IMR-90 (cell line): Measurements from ENCODE around the gene PIP4K2B. TPM values are rescaled to one million over a fixed set of nuclear protein-coding genes. Genes with fewer than 3 reads are reported as not detected.

Experiments used
- ATAC-seq: fragments of 200-7000 bp; cut with Tn5 transposase; 2 replicates; pipeline ENCODE4 v1.9.1; 2020; ENCODE audit warnings: low read depth, mild to moderate bottlenecking, moderate library complexity
- BruUV-seq: library from RNA; stranded (reverse); fragments of 400-500 nt; replicated peaks from 2 replicates; lab custom pipeline; 2021; lab: Mats Ljungman, UMichigan
- CTCF ChIA-PET: fragments of 300-600 bp; formaldehyde crosslinking; extraction: SDS; loops from one replicate; lab custom pipeline; 2021; ENCODE audit warnings: antibody characterized with exemption; lab: Yijun Ruan, JAX
- POLR2A ChIA-PET: fragments of 300-600 bp; sonication (Branson Sonifier 250); formaldehyde crosslinking; loops from one replicate; lab custom pipeline; 2022; ENCODE audit warnings: antibody characterized with exemption; ENCODE audit not compliant: unreplicated experiment; lab: Charles Lee
- DNase-seq: peaks from one replicate; pipeline ENCODE4 v3.0.0; 2013
- H2AFZ ChIP-seq: replicated peaks from 2 replicates; pipeline ENCODE3; 2013; ENCODE audit warnings: low read length, mild to moderate bottlenecking; ENCODE audit not compliant: poor library complexity
- H2AK5ac ChIP-seq: 2 replicates; pipeline ENCODE4 v1.6.1; 2013; ENCODE audit warnings: low read depth, low read length, inconsistent platforms
- H2AK9ac ChIP-seq: replicated peaks from 2 replicates; pipeline ENCODE3; 2013; ENCODE audit warnings: mild to moderate bottlenecking, low read depth, low read length, moderate library complexity; ENCODE audit not compliant: poor library complexity
- H2BK120ac ChIP-seq: 2 replicates; pipeline ENCODE4 v1.6.1; 2013; ENCODE audit warnings: low read depth, low read length, inconsistent platforms
- H2BK15ac ChIP-seq: 3 replicates; pipeline ENCODE4 v1.6.1; 2013; ENCODE audit warnings: low read depth, low read length, inconsistent platforms
- H2BK20ac ChIP-seq: 2 replicates; pipeline ENCODE4 v1.6.1; 2013; ENCODE audit warnings: low read depth, mild to moderate bottlenecking, inconsistent platforms, low read length, moderate library complexity
- H2BK5ac ChIP-seq: 2 replicates; pipeline ENCODE4 v1.6.1; 2013; ENCODE audit warnings: mild to moderate bottlenecking, low read depth, low read length, inconsistent platforms; ENCODE audit not compliant: poor library complexity, severe bottlenecking
- H3K14ac ChIP-seq: replicated peaks from 2 replicates; pipeline ENCODE4 v1.6.1; 2013; ENCODE audit warnings: low read depth, low read length, inconsistent platforms
- H3K18ac ChIP-seq: 2 replicates; pipeline ENCODE4 v1.6.1; 2013; ENCODE audit warnings: low read depth, low read length, control low read depth
- H3K23ac ChIP-seq: 2 replicates; pipeline ENCODE4 v1.6.1; 2013; ENCODE audit warnings: low read depth, low read length, inconsistent platforms
- H3K27ac ChIP-seq: 2 replicates; pipeline ENCODE4 v1.5.1; 2013; ENCODE audit warnings: mild to moderate bottlenecking, control low read depth, low read length; ENCODE audit not compliant: insufficient read depth
- H3K27me3 ChIP-seq: 2 replicates; pipeline ENCODE4 v1.6.1; 2013; ENCODE audit warnings: low read length; ENCODE audit not compliant: control insufficient read depth, insufficient read depth
- H3K36me3 ChIP-seq: 2 replicates; pipeline ENCODE4 v1.6.1; 2013; ENCODE audit warnings: low read length, mixed read lengths; ENCODE audit not compliant: control insufficient read depth, insufficient read depth
- H3K4ac ChIP-seq: 2 replicates; pipeline ENCODE4 v1.6.1; 2013; ENCODE audit warnings: low read depth, low read length, inconsistent platforms
- H3K4me1 ChIP-seq: 2 replicates; pipeline ENCODE4 v1.6.1; 2013; ENCODE audit warnings: low read length, mixed read lengths; ENCODE audit not compliant: control insufficient read depth, insufficient read depth
- H3K4me2 ChIP-seq: 2 replicates; pipeline ENCODE4 v1.6.1; 2013; ENCODE audit warnings: low read depth, mild to moderate bottlenecking, control low read depth, low read length, moderate library complexity
- H3K4me3 ChIP-seq: 2 replicates; pipeline ENCODE4 v1.5.1; 2013; ENCODE audit warnings: low read depth, mild to moderate bottlenecking, control low read depth, low read length, moderate library complexity; ENCODE audit not compliant: insufficient read depth
- H3K56ac ChIP-seq: 2 replicates; pipeline ENCODE4 v1.6.1; 2013; ENCODE audit warnings: low read length, inconsistent platforms; ENCODE audit not compliant: insufficient read depth; ENCODE audit errors: extremely low read depth
- H3K79me1 ChIP-seq, 2 experiments: 2 replicates each; pipeline ENCODE4 v1.6.1; 2013; ENCODE audit warnings: low read length in 2 of 2, inconsistent platforms in 1 of 2, low read depth in 1 of 2
- H3K9ac ChIP-seq: 2 replicates; pipeline ENCODE4 v1.6.1; 2013; ENCODE audit warnings: low read depth, low read length, control low read depth
- H3K9me1 ChIP-seq: 2 replicates; pipeline ENCODE4 v1.6.1; 2013; ENCODE audit warnings: low read length, inconsistent platforms; ENCODE audit not compliant: insufficient read depth
- H3K9me3 ChIP-seq: 2 replicates; pipeline ENCODE4 v1.6.1; 2013; ENCODE audit warnings: low read length; ENCODE audit not compliant: control insufficient read depth, insufficient read depth
- H4K20me1 ChIP-seq: 2 replicates; pipeline ENCODE4 v1.6.1; 2013; ENCODE audit warnings: low read length, inconsistent platforms; ENCODE audit not compliant: insufficient read depth
- H4K5ac ChIP-seq: 2 replicates; pipeline ENCODE4 v1.6.1; 2013; ENCODE audit warnings: mild to moderate bottlenecking, low read depth, low read length, control low read depth
- H4K8ac ChIP-seq, 2 experiments: 2 replicates each; pipeline ENCODE4 v1.6.1; 2013; ENCODE audit warnings: low read depth in 2 of 2, low read length in 2 of 2, control low read depth in 1 of 2, inconsistent platforms in 1 of 2
- H4K91ac ChIP-seq: 2 replicates; pipeline ENCODE4 v1.6.1; 2013; ENCODE audit warnings: low read depth, low read length, inconsistent platforms; ENCODE audit not compliant: insufficient read depth
- BHLHE40 ChIP-seq: fragments of 150-350 bp; IDR thresholded peaks from 2 replicates; pipeline ENCODE4 v1.6.1; 2016; ENCODE audit warnings: mild to moderate bottlenecking, low read depth, low read length
- CEBPB ChIP-seq: IDR thresholded peaks from 2 replicates; pipeline ENCODE4 v1.6.1; 2012; ENCODE audit warnings: low read depth, low read length, improper control_type of control experiment
- FOS ChIP-seq: fragments of 150-350 bp; IDR thresholded peaks from 2 replicates; pipeline ENCODE4 v1.6.1; 2016; ENCODE audit warnings: low read depth, low read length
- MAFK ChIP-seq: IDR thresholded peaks from 2 replicates; pipeline ENCODE4 v1.6.1; 2012; ENCODE audit warnings: low read depth, low read length, improper control_type of control experiment
- MAZ ChIP-seq: IDR thresholded peaks from 2 replicates; pipeline ENCODE4 v1.6.1; 2012; ENCODE audit warnings: low read depth, mild to moderate bottlenecking, low read length, improper control_type of control experiment, moderate library complexity, borderline replicate concordance
- MXI1 ChIP-seq: IDR thresholded peaks from 2 replicates; pipeline ENCODE4 v1.6.1; 2012; ENCODE audit warnings: low read depth, mild to moderate bottlenecking, low read length, moderate library complexity, borderline replicate concordance
- POLR2A ChIP-seq: IDR thresholded peaks from 2 replicates; pipeline ENCODE4 v1.6.1; 2012; ENCODE audit warnings: mild to moderate bottlenecking, low read depth, low read length
- RAD21 ChIP-seq: IDR thresholded peaks from 2 replicates; pipeline ENCODE4 v1.6.1; 2012; ENCODE audit warnings: low read length, improper control_type of control experiment
- RCOR1 ChIP-seq: IDR thresholded peaks from 2 replicates; pipeline ENCODE4 v1.6.1; 2012; ENCODE audit warnings: mild to moderate bottlenecking, low read length, improper control_type of control experiment; ENCODE audit not compliant: insufficient replicate concordance
- RFX5 ChIP-seq: IDR thresholded peaks from 2 replicates; pipeline ENCODE4 v1.8.0; 2012; ENCODE audit warnings: low read depth, mild to moderate bottlenecking, low read length, moderate library complexity
- WGBS, 2 experiments: methylation state at CpG; one replicate each; pipeline versions ENCODE4 v1.1.5 to v1.1.7; 2013; ENCODE audit warnings: missing lambda C conversion rate in 2 of 2; ENCODE audit not compliant: insufficient read length in 1 of 2; ENCODE audit errors: extremely low coverage in 2 of 2; 5-methylcytosine and 5-hydroxymethylcytosine counted together
- dilution Hi-C: fragments of 300-500 bp; cut with HindIII; formaldehyde crosslinking; loops from one replicate; pipeline ENCODE4 v1.14.3; 2018; ENCODE audit warnings: low sequenced_read_pairs; ENCODE audit not compliant: unreplicated experiment
- in situ Hi-C: fragments of 300-500 bp; cut with MboI; formaldehyde crosslinking; loops from 3 replicates; pipeline ENCODE4 v1.14.3; 2019; ENCODE audit warnings: low sequenced_read_pairs, inconsistent platforms, mixed read lengths
- intact Hi-C: fragments of 100-400 bp; cut with micrococcal nuclease; formaldehyde crosslinking; loops from 2 replicates; pipeline ENCODE4 v1.10.0; 2022
- polyA plus RNA-seq, 3 experiments: library from polyadenylated mRNA; depleted of rRNA; stranded (reverse); fragments of >200 nt; gene quantifications; 2 replicates each; pipeline ENCODE4 v1.2.3, GENCODE V29; 2012; ENCODE audit warnings: low replicate concordance in 1 of 3
- total RNA-seq: library from RNA; depleted of rRNA; stranded (reverse); fragments of >200 nt; gene quantifications from 2 replicates; pipeline ENCODE4 v1.2.3, GENCODE V29; 2012
- TF ChIP-seq, protein P1 (sequence below): fragments of 150-350 bp; IDR thresholded peaks from 2 replicates; pipeline ENCODE4 v1.6.1; 2016; ENCODE audit warnings: low read depth, mild to moderate bottlenecking, low read length, moderate library complexity, borderline replicate concordance
- TF ChIP-seq, protein P2 (sequence below): conservative IDR thresholded peaks from 2 replicates; pipeline ENCODE4 v1.5.1; 2012; ENCODE audit warnings: mild to moderate bottlenecking, low read depth, low read length, improper control_type of control experiment

PIP4K2B gene
- total and polyA plus RNA-seq, 2 of the 4 experiments (the other 2 are of a cell fraction), result 40.0 to 40.2 TPM

DNA sequence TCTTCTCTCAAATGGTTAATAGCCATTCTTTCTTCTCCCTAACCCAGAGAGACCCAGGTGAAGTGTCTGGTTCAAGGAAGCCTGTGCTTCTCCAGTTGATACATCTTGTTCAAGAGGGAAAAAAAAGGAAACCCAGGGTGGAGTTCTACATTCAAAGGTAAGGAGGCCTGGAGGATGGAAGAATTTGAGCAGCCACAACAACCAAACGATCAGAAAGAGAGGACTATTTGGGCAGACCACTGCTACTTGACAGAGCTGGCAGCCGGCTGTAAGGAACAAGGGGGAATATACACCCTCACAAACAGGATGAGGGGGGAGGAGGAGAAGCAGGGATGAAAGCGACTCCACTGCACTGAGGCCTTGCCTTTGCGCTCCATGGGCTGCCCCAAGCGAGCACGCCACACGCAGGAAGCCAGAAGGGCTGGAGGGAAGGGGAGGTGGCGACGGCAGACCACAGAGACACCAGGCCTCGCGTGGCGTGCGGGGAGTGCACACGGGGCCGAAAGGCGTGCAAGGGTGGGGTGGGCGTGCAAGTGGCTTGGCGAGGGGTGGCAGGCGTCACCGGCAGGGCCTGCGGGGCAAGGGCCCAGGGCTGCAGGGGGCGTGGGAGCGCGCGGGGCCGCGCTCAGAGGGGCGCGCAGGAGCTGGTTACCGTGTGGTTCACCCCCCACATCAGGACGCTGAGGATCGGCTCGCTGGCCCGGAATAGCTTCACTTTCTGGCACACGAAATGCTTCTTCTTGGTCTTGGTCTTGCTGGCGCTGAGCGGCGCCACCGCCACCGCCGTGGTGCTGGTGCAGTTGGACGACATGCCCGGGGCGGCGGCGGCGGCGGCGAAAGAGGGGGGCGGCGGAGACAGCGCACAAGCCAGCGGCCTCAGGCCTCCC is 499 bp downstream of the PIP4K2B start:
- Histone ChIP-seq H4K8ac (peak overlapping the region; percentile 52 to 93), H2BK20ac (no peak overlapping the region), H3K27me3 (no peaks in the 10 kb centered on the region), H3K56ac (peak overlapping the region; percentile 73), H2AFZ (peak overlapping the region; percentile 96), H3K79me1 (peaks cover 10 to 48% of the 10 kb centered on the region in 2 experiments; a peak in 3 of 4 replicates), H3K4me3 (peak overlapping the region; percentile 61), H4K91ac (peak overlapping the region; percentile 81), H3K4me1 (peaks cover 13% of the 10 kb centered on the region), H3K9me3 (no peaks in the 10 kb centered on the region), H3K23ac (peak overlapping the region; percentile 92), H3K4ac (peak overlapping the region; percentile 81), H4K5ac (peak overlapping the region; percentile 35), H3K4me2 (peak overlapping the region; percentile 98), H2AK9ac (peak overlapping the region; percentile 99), H4K20me1 (peaks cover 36% of the 10 kb centered on the region), H2BK5ac (peak overlapping the region; percentile 91), H2AK5ac (peak overlapping the region; percentile 78), H3K14ac (peak overlapping the region; percentile 82), H2BK120ac (0 out of 2 replicates have a peak overlapping the region, but pooled peaks have one; percentile 17), H3K9ac (peak overlapping the region; percentile 69), H3K9me1 (peaks cover 23% of the 10 kb centered on the region), H3K18ac (peak overlapping the region; percentile 58), H3K27ac (peak overlapping the region; percentile 81), H3K36me3 (peaks cover 23% of the 10 kb centered on the region), H2BK15ac (peak overlapping the region; percentile 36; the same call in 1 of the 3 replicates)
- ChIA-PET POLR2A (interaction anchor here (0.6 to 0.7 kb wide), 2 partner anchors 10 to 26 kb away, joined by 3 to 15 read pairs; no protein-coding TSS in a partner anchor), CTCF (no interaction called here)
- ATAC-seq (peak; percentile 19), DNase-seq (peak; percentile 35)
- in situ Hi-C loops, result no loop called here
- dilution Hi-C loops, result no loop called here
- 0% methylated on average over 32 of the region's 53 CpGs; no CpG with 5 or more reads in 1 of the 2 experiments for WGBS, 2 experiments
- no TSS peak for BruUV-seq
- TF ChIP-seq POLR2A, result no peak
- TF ChIP-seq MXI1, result peak; percentile 37; the same call in 1 of the 2 replicates
- TF ChIP-seq, protein P1, sequence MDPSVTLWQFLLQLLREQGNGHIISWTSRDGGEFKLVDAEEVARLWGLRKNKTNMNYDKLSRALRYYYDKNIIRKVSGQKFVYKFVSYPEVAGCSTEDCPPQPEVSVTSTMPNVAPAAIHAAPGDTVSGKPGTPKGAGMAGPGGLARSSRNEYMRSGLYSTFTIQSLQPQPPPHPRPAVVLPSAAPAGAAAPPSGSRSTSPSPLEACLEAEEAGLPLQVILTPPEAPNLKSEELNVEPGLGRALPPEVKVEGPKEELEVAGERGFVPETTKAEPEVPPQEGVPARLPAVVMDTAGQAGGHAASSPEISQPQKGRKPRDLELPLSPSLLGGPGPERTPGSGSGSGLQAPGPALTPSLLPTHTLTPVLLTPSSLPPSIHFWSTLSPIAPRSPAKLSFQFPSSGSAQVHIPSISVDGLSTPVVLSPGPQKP, result no peak
- TF ChIP-seq RAD21, result 0 out of 2 replicates have a peak, but pooled peaks have one; percentile 1
- peak; percentile 13; the same call in 1 of the 2 replicates for TF ChIP-seq BHLHE40
- no peak for TF ChIP-seq RFX5
- no peak for TF ChIP-seq MAFK
- TF ChIP-seq, protein P2, sequence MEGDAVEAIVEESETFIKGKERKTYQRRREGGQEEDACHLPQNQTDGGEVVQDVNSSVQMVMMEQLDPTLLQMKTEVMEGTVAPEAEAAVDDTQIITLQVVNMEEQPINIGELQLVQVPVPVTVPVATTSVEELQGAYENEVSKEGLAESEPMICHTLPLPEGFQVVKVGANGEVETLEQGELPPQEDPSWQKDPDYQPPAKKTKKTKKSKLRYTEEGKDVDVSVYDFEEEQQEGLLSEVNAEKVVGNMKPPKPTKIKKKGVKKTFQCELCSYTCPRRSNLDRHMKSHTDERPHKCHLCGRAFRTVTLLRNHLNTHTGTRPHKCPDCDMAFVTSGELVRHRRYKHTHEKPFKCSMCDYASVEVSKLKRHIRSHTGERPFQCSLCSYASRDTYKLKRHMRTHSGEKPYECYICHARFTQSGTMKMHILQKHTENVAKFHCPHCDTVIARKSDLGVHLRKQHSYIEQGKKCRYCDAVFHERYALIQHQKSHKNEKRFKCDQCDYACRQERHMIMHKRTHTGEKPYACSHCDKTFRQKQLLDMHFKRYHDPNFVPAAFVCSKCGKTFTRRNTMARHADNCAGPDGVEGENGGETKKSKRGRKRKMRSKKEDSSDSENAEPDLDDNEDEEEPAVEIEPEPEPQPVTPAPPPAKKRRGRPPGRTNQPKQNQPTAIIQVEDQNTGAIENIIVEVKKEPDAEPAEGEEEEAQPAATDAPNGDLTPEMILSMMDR, result no peak; the same call in 1 of the 2 replicates
- no peak for TF ChIP-seq RCOR1
- no peak for TF ChIP-seq CEBPB
- TF ChIP-seq MAZ, result no peak; the same call in 1 of the 2 replicates
- no peak for TF ChIP-seq FOS
- intact Hi-C loops, result loop anchor here (5.0 kb wide), 1 partner anchor 443 kb away; no protein-coding TSS in a partner anchor
